Liver (tissue), 3 donors: ENCODE measurements around the gene LBH.

ENCODE experiments used
- CTCF ChIP-seq: fragments of 150-350 bp; IDR thresholded peaks from 2 replicates; pipeline ENCODE4 v1.5.1; 2017; ENCODE audit warnings: improper control_type of control experiment, low read depth, low read length; ENCODE audit not compliant: missing input control
- GABPA ChIP-seq, 2 donors: IDR thresholded peaks in 1 of 2; conservative IDR thresholded peaks in 1 of 2; 2 replicates each; pipeline ENCODE4 v1.6.1; 2016; ENCODE audit warnings: antibody characterized with exemption in 2 of 2, mild to moderate bottlenecking in 1 of 2, moderate library complexity in 1 of 2
- HNF4G ChIP-seq: IDR thresholded peaks from 2 replicates; pipeline ENCODE4 v1.6.1; 2016; ENCODE audit warnings: antibody characterized with exemption
- JUND ChIP-seq, 2 donors: IDR thresholded peaks; 2 replicates each; pipeline ENCODE4 v1.6.1; 2016; ENCODE audit warnings: antibody characterized with exemption in 2 of 2
- ZBTB33 ChIP-seq: IDR thresholded peaks from 2 replicates; pipeline ENCODE4 v1.6.1; 2016; ENCODE audit warnings: antibody characterized with exemption
- donor health status: healthy.
- donor health status: healthy.

GRCh38 chr2:30197570-30198192 is 33.7 kb upstream of the LBH start:
- no peak for TF ChIP-seq CTCF
- TF ChIP-seq HNF4G: no peak
- TF ChIP-seq ZBTB33: no peak
- no peak for TF ChIP-seq JUND (IDR thresholded peaks at IDR 0.05)
- no peak for TF ChIP-seq GABPA (IDR thresholded peaks at IDR 0.05 in 1 of 2, conservative IDR thresholded peaks at IDR 0.05 in 1 of 2)
